HFFc6 (cell line): ENCODE results near the gene TUBA8. TPM values are rescaled to one million over a fixed set of nuclear protein-coding genes. Genes with fewer than 3 reads are reported as not detected.

Experiments used
- DNase-seq: peaks from one replicate; pipeline ENCODE4 v3.0.0-alpha.2; 2018
- H3K27ac Mint-ChIP-seq: 2 replicates; pipeline ENCODE4 v1.8.0; 2020; ENCODE audit warnings: mild to moderate bottlenecking, mixed read lengths
- H3K27me3 Mint-ChIP-seq: 2 replicates; pipeline ENCODE4 v1.8.0; 2021; ENCODE audit warnings: mild to moderate bottlenecking, moderate library complexity, mixed read lengths; ENCODE audit not compliant: insufficient read depth
- H3K36me3 Mint-ChIP-seq: 2 replicates; pipeline ENCODE4 v1.8.0; 2021; ENCODE audit warnings: low read depth, mixed read lengths
- H3K4me1 Mint-ChIP-seq: 2 replicates; pipeline ENCODE4 v1.8.0; 2020; ENCODE audit warnings: low read depth, mixed read lengths
- H3K4me3 Mint-ChIP-seq: 2 replicates; pipeline ENCODE4 v1.8.0; 2020; ENCODE audit warnings: mild to moderate bottlenecking, moderate library complexity, mixed read lengths
- H3K9me3 Mint-ChIP-seq: 2 replicates; pipeline ENCODE4 v1.8.0; 2020; ENCODE audit warnings: mild to moderate bottlenecking, mixed read lengths
- total RNA-seq, 6 experiments: library from RNA; stranded (reverse); fragmentation: NEBNext Ultra II Directional; extraction: Animal tissue kit (Norgen Biotek cat#: 25700); gene quantifications; 2 replicates in 1 of 6; 3 replicates in 5 of 6; pipeline ENCODE4 v1.2.3, GENCODE V29; 2021
- TF ChIP-seq, protein P1 (sequence below): fragments of 200-600 bp; sonication (generic); IDR thresholded peaks from 2 replicates; pipeline ENCODE4 v1.5.0; 2021; ENCODE audit warnings: antibody characterized with exemption, mild to moderate bottlenecking

TUBA8 gene
- total RNA-seq, 6 experiments from 2014 or later = 0.14 to 0.43 (median 0.29) TPM

DNA sequence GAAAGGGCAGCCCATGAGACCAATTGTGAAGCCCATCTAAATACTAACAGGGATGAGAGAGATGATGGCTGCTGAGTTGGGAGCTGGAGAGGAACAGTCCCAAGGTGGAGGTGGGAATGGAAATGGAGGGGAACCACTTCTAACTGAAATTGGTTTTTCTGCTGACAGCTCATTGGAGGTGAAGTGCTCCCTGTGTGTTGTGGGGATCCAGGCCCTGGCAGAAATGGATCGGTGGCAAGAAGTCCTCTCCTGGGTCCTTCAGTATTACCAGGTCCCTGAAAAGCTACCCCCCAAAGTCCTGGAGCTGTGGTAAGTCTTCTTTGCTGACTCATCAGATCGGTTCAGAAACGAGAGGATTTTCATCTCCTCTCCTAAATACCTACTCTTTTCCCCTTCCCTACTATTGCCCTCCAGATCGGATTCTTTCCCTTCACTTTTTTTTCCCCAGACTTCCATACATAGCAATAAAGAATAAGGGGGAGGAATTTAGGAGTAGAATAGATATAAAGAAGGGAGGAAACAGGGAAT lies 30.8 kb upstream of the TUBA8 start:
- H3K4me1 Mint-ChIP-seq = peaks cover 45% of the 10 kb centered on the region
- H3K36me3 Mint-ChIP-seq = peaks cover 33% of the 10 kb centered on the region
- H3K27me3 Mint-ChIP-seq = no peaks in the 10 kb centered on the region; the same call in none of the 2 replicates
- TF ChIP-seq, protein P1, sequence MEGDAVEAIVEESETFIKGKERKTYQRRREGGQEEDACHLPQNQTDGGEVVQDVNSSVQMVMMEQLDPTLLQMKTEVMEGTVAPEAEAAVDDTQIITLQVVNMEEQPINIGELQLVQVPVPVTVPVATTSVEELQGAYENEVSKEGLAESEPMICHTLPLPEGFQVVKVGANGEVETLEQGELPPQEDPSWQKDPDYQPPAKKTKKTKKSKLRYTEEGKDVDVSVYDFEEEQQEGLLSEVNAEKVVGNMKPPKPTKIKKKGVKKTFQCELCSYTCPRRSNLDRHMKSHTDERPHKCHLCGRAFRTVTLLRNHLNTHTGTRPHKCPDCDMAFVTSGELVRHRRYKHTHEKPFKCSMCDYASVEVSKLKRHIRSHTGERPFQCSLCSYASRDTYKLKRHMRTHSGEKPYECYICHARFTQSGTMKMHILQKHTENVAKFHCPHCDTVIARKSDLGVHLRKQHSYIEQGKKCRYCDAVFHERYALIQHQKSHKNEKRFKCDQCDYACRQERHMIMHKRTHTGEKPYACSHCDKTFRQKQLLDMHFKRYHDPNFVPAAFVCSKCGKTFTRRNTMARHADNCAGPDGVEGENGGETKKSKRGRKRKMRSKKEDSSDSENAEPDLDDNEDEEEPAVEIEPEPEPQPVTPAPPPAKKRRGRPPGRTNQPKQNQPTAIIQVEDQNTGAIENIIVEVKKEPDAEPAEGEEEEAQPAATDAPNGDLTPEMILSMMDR = no peak
- DNase-seq = no peak
- no peaks in the 10 kb centered on the region for H3K9me3 Mint-ChIP-seq
- H3K4me3 Mint-ChIP-seq = no peak overlapping the region
- H3K27ac Mint-ChIP-seq = peak overlapping the region; percentile 29; the same call in 1 of the 2 replicates

DNA sequence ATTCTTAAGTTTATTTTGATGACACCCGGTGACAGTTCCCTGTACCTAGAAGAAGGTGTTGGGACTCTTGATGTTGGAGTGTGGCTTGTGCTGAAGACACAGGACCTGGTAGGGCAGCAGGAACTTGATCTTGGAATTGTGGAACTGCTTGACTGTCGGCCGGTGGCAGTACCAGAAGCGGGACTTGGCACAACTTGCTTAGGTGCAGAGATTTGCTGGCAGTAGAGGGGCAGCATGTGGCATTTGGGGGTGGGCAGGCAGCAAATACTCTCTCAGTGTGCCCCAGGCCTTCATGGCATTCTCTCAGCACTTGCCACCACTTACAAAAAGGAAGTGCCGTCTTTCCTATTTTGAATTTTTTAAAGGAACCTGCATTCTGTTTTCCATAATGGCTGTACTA lies 29.2 kb upstream of the TUBA8 start:
- Mint-ChIP-seq H3K27me3 (no peaks in the 10 kb centered on the region; the same call in none of the 2 replicates), H3K36me3 (peaks cover 37% of the 10 kb centered on the region), H3K4me3 (no peak overlapping the region), H3K4me1 (peaks cover 45% of the 10 kb centered on the region), H3K9me3 (no peaks in the 10 kb centered on the region), H3K27ac (no peak overlapping the region)
- TF ChIP-seq, protein P1 = no peak
- no peak for DNase-seq

DNA sequence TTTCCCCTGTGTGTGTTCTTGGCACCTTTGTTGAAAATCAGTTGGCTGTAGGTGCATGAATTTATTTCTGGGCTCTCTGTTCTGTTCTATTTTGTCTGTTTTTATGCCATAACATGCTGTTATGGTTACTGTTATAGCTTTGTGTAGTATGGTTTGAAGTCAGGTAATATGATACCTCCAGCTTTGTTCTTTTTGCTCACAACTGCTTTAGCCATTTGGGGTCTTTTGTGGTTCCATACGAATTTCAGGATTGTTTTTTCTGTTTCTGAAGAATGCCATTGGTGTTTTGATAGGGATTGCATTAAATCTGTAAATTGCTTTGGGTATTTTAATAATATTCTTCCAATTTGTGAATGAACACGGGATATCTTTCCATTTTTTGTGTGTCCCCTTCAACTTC lies 28.1 kb upstream of the TUBA8 start:
- no peak overlapping the region for H3K4me3 Mint-ChIP-seq
- DNase-seq = no peak
- no peaks in the 10 kb centered on the region for H3K9me3 Mint-ChIP-seq
- TF ChIP-seq, protein P1 = no peak
- H3K36me3 Mint-ChIP-seq = peaks cover 37% of the 10 kb centered on the region
- H3K4me1 Mint-ChIP-seq = peaks cover 35% of the 10 kb centered on the region
- no peak overlapping the region for H3K27ac Mint-ChIP-seq
- no peaks in the 10 kb centered on the region; the same call in none of the 2 replicates for H3K27me3 Mint-ChIP-seq

DNA sequence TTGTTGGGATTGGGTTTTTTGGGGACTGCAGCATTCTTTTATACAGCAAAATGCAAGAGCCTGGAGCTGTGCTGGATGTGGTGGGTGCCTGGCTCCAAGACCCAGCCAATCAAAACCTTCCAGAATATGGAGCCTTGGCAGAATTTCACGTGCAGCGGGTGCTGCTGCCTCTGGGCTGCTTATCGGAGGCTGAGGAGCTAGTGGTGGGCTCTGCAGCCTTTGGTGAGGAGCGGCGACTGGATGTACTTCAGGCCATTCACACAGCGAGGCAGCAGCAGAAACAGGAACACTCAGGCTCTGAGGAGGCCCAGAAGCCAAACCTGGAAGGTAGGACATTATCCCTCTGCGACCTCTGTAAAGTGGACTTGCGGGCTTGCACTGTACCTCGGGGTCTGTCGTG lies 27.2 kb upstream of the TUBA8 start:
- no peak for DNase-seq
- Mint-ChIP-seq H3K27me3 (no peaks in the 10 kb centered on the region; the same call in 1 of the 2 replicates), H3K4me1 (peaks cover 33% of the 10 kb centered on the region), H3K27ac (no peak overlapping the region), H3K36me3 (peaks cover 36% of the 10 kb centered on the region), H3K4me3 (no peak overlapping the region), H3K9me3 (no peaks in the 10 kb centered on the region)
- TF ChIP-seq, protein P1 = no peak

DNA sequence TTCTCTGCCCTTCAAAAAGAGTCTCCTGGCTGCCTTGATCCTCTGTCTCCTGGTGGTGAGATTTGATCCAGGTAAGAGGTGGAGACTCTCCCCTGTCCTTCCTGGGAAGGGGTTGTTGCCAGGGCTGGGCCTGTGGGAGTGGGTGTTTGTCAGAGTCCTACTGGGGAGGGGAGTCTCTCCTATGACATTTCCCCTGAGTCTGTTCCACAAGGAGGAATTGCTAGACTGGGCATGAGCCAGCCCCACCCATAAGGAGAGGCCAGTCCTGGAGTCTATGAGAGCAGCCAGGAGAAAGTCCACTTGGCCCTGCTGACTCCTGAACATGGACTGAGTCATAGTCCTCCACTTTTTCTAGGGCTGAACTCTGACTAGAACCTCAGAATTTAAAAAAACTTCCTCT lies 25.4 kb upstream of the TUBA8 start:
- Mint-ChIP-seq H3K27me3 (no peaks in the 10 kb centered on the region; the same call in 1 of the 2 replicates), H3K9me3 (no peaks in the 10 kb centered on the region), H3K4me3 (no peak overlapping the region), H3K36me3 (peaks cover 31% of the 10 kb centered on the region), H3K27ac (peak overlapping the region; percentile 36; the same call in 1 of the 2 replicates), H3K4me1 (peaks cover 19% of the 10 kb centered on the region)
- TF ChIP-seq, protein P1 = no peak
- peak; percentile 28 for DNase-seq
